ENCODE results near the gene TAPT1.

GRCh38 chr4:16257611-16258010 lies 31.3 kb upstream of the TAPT1 start:
- TF ChIP-seq POLR2A (IDR thresholded peaks at IDR 0.05; ENCODE audit: low read depth, low read length) (no peak), TAF1 (IDR thresholded peaks at IDR 0.05; ENCODE audit: low read depth, low read length) (no peak), POLR2AphosphoS5 (IDR thresholded peaks at IDR 0.05; ENCODE audit: low read depth, low read length) (no peak), SPI1 (IDR thresholded peaks at IDR 0.05; ENCODE audit: low read depth, low read length) (no peak), POU2F2 (IDR thresholded peaks at IDR 0.05; ENCODE audit: low read depth, low read length) (no peak)

Data from GM12891 (cell line).